GM18517 (cell line): ENCODE measurements around the gene MALL.
"Not testable (repeated sequence)": the region's sequence is repeated elsewhere in the genome, so short reads cannot be mapped to it uniquely, and the experiment has no call there.

Experiments
- ATAC-seq: cut with Tn5 transposase; IDR thresholded peaks from one replicate; pipeline ENCODE4 v1.9.1; 2021; ENCODE audit warnings: mild to moderate bottlenecking, moderate library complexity; ENCODE audit not compliant: unreplicated experiment

Gene MALL

DNA sequence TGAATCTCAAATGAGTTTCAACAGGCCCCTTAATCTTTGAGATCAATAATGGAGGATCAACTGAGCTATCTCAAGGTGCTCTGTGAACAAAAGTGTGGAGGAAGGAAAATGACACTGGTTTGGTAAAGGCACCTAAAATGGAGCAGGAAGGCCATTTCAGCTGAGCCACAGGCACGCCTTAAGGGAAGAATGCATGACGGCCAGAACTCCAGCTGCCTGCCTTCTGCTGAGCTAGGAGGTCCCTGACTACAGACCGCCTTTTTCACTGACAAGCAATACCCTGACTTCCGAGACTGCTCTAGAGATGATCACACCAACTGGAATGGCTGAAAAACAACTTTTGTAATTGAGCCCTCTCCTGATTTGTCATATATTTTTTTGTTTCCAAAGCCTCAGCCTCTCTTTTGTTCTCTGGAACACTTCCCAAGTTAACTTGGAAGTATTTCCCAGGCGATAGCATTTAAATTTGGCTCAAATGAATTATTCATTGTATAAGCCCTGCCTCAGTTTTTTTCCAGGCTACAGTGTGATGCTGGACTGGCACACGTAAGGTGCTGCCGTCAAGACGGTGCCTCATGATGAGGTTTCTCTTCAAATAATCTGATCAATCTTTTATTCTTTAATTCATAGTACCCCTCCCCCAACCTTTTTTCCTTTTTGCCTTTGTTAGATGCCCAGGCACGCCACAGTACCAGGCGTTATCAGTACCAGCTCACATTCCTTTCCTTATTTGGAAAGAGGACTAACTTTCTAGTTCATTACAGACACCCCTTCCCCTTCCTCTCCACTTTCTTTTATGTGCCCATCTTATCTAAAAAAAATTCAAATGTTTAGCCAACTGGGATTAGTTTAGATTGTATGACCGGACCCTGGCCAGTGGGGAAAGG is 60.9 kb downstream of the MALL start:
- not testable (repeated sequence) for ATAC-seq

DNA sequence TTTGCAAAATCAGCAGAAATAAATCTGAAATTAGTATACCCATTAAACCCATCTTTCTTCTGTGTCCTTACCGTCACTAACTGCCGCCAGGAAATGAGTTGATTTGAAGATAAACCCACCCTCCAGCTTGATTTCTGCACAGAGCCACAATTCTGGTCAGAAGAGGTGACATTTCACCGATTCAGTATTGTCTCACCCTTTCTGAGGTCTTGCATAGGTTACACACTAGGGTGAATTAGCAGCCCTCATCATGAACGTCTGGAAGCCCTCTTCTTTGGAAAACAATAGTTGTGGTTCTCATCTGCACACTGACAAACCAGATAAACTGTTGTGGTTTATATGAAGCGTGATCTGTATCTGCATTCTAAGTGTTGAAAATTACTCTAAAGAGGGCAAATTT is 61.9 kb downstream of the MALL start:
- not testable (repeated sequence) for ATAC-seq

GRCh38 chr2:110052166-110052565 is 63.5 kb downstream of the MALL start:
- not testable (repeated sequence) for ATAC-seq

DNA sequence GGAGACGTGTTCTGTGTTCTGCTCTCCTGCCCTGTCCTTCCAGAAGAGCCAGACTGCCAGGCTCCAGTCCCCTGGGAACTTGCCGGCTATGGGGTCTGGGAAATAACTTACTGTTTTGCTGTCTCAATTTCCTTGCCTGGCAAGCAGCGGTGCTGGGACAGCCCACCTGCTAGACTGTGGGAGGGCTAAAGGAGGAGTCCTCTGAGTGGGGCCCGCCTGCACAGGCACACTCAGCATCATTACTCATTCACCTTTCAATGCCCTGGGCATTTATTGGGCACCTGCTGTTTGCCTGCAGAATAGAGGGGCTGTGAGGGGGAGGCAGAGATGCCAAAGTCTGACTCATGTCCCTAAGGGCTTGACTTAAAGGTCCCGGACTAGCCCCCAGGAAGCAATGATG is 65.4 kb downstream of the MALL start:
- ATAC-seq = not testable (repeated sequence)

- ATAC-seq = not testable (repeated sequence)
Measured at GRCh38 chr2:110049769-110050168, 65.9 kb downstream of the MALL start.

GRCh38 chr2:110048255-110049197 is 67.1 kb downstream of the MALL start:
- not testable (repeated sequence) for ATAC-seq

GRCh38 chr2:110047225-110047624 is 68.4 kb downstream of the MALL start:
- ATAC-seq = not testable (repeated sequence)

GRCh38 chr2:110041941-110042660 is 73.5 kb downstream of the MALL start:
- ATAC-seq = not testable (repeated sequence)

DNA sequence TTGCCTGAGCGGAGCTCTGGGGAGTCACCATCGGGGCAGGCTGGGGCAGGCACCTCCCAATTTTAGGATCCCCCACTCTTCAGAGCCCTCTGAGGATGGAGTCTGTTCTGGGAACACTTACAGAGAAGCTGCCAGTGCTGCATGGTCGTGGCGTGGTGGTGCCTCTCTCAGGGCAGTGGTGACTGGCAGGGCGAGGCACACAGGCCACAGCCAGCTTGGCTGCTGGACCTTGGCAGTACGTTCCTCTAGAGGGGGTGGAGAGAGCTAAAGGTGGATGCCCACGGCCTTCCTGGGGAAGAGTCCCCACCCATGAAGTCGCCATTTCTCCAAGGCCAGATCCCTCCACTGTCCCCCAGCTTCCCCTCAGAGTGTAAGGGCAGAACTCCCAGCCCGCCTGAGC is 78.3 kb downstream of the MALL start:
- not testable (repeated sequence) for ATAC-seq

GRCh38 chr2:110035384-110035783 is 80.2 kb downstream of the MALL start:
- ATAC-seq = not testable (repeated sequence)

DNA sequence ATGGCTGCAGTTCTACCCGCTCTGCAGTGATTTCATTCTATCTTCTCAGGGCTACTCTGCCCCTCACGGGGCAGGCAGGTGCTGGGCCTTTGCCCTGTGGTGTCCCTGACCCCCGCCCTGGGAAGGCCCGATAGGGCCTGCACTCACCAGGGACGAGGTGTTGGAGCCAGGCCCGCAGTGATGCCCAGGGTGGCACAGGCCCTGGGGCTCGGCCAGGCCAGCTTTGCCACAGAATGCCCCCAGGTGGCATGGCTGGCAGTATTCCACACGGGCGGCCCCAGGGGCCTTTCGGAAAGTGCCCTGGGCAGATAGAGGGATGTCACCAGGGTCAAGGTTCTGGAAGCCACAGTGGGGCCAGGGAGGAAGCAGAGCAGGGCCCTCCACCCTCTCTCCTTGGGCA is 80.7 kb downstream of the MALL start:
- ATAC-seq = not testable (repeated sequence)
